ENCODE data around the gene NRTN.
"Not testable (repeated sequence)": the region's sequence is repeated elsewhere in the genome, so short reads cannot be mapped to it uniquely, and the experiment has no call there.

NRTN gene

GRCh38 chr19:5774921-5775320 lies 29.9 kb upstream of the NRTN start:
- H3K4me3 ChIP-seq (ENCODE audit: low read length): no peak overlapping the region
- no peak for DNase-seq (ENCODE audit: low read depth)
- TF ChIP-seq CTCF (IDR thresholded peaks at IDR 0.05; ENCODE audit: insufficient read depth, low read depth, low read length, missing control alignments): no peak

- no peak for TF ChIP-seq CTCF (IDR thresholded peaks at IDR 0.05; ENCODE audit: insufficient read depth, low read depth, low read length, missing control alignments)
- peak; percentile 54 for DNase-seq (ENCODE audit: low read depth)
- H3K4me3 ChIP-seq (ENCODE audit: low read length): no peak overlapping the region
These were observed 29.1 kb upstream of the NRTN start for GRCh38 chr19:5775668-5776309.

GRCh38 chr19:5778402-5778801 lies 26.5 kb upstream of the NRTN start:
- no peak for DNase-seq (ENCODE audit: low read depth)
- H3K4me3 ChIP-seq (ENCODE audit: low read length): no peak overlapping the region
- no peak for TF ChIP-seq CTCF (IDR thresholded peaks at IDR 0.05; ENCODE audit: insufficient read depth, low read depth, low read length, missing control alignments)

GRCh38 chr19:5780916-5781315 lies 24.0 kb upstream of the NRTN start:
- H3K4me3 ChIP-seq (ENCODE audit: low read length); DNase-seq (ENCODE audit: low read depth): not testable (repeated sequence)

GRCh38 chr19:5782322-5782721 lies 22.5 kb upstream of the NRTN start:
- DNase-seq (ENCODE audit: low read depth): no peak
- TF ChIP-seq CTCF (IDR thresholded peaks at IDR 0.05; ENCODE audit: insufficient read depth, low read depth, low read length, missing control alignments): no peak
- H3K4me3 ChIP-seq (ENCODE audit: low read length): no peak overlapping the region

GRCh38 chr19:5782945-5783919 lies 21.6 kb upstream of the NRTN start:
- H3K4me3 ChIP-seq (ENCODE audit: low read length): no peak overlapping the region
- no peak for DNase-seq (ENCODE audit: low read depth)
- no peak for TF ChIP-seq CTCF (IDR thresholded peaks at IDR 0.05; ENCODE audit: insufficient read depth, low read depth, low read length, missing control alignments)

GRCh38 chr19:5784581-5785147 lies 20.2 kb upstream of the NRTN start, which contains the start of gene PRR22:
Gene PRR22 (minus strand): TSS chr19:5784746. CDS start chr19:5784660, 86 bp downstream.
- no peak within 1 kb of the TSS for H3K4me3 ChIP-seq (ENCODE audit: low read length)
- DNase-seq (ENCODE audit: low read depth): no peak
- no peak for TF ChIP-seq CTCF (IDR thresholded peaks at IDR 0.05; ENCODE audit: insufficient read depth, low read depth, low read length, missing control alignments)
